Astrocyte of the cerebellum (primary cell): Measurements from ENCODE around the gene IFNA14.

Experiments used
- DNase-seq: peaks from one replicate; pipeline ENCODE4 v3.0.0-alpha.2; 2011; ENCODE audit warnings: low read depth
- H3K4me3 ChIP-seq: 2 replicates; pipeline ENCODE4 v1.5.1; 2011; ENCODE audit warnings: mild to moderate bottlenecking, low read depth, low read length, moderate library complexity
- in situ Hi-C: cut with HindIII; loops from 2 replicates; pipeline ENCODE4 v1.10.0; 2017; ENCODE audit warnings: low sequenced_read_pairs
- TF ChIP-seq, protein P1 (sequence below): IDR thresholded peaks from 2 replicates; pipeline ENCODE4 v1.5.1; 2012; ENCODE audit warnings: low read length, low read depth, moderate library complexity, mild to moderate bottlenecking; ENCODE audit errors: missing control alignments

IFNA14 gene

DNA sequence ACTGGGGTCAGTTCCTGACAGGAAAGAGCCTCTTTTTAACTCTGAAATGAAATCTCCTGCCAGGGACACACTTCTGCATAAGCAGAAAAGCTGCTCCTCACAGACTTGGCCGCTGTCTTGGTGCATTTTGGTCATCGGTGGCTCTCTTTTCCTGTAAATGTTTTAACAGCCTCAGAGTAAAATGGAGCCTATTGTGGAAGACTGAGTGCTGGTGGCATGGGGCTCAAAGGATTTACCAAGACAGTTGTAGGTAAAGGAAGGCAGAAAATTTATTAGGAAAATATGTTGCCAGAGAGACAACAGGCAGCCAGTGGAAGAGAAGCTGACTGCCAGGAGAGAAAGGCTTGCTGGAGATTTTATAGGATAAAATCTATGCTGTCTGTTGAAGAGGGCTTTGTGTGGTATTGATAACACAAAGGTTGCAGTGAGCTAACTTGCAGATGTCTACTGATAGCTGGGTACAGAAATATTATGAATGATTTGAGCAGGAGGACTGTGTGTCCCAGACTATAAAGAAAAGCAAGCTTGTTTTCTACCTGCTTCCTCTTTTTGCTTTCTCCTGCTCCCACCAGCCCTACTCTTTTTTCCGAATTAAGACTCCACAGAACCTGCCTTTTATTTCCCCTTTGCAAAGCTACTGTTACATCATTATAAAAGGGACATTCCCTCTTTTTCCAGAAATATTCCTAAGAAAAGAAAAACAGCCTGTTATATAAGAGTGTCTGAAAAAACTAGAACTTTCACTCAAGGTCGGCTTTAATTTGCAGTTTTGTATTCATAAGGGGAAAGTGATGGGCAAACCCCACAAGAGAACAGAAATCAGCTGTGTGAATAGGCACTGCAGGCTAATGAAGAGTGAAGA lies 27.9 kb upstream of the IFNA14 start:
- no peak for DNase-seq
- in situ Hi-C loops = no loop called here
- TF ChIP-seq, protein P1, sequence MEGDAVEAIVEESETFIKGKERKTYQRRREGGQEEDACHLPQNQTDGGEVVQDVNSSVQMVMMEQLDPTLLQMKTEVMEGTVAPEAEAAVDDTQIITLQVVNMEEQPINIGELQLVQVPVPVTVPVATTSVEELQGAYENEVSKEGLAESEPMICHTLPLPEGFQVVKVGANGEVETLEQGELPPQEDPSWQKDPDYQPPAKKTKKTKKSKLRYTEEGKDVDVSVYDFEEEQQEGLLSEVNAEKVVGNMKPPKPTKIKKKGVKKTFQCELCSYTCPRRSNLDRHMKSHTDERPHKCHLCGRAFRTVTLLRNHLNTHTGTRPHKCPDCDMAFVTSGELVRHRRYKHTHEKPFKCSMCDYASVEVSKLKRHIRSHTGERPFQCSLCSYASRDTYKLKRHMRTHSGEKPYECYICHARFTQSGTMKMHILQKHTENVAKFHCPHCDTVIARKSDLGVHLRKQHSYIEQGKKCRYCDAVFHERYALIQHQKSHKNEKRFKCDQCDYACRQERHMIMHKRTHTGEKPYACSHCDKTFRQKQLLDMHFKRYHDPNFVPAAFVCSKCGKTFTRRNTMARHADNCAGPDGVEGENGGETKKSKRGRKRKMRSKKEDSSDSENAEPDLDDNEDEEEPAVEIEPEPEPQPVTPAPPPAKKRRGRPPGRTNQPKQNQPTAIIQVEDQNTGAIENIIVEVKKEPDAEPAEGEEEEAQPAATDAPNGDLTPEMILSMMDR = no peak
- H3K4me3 ChIP-seq = no peak overlapping the region

DNA sequence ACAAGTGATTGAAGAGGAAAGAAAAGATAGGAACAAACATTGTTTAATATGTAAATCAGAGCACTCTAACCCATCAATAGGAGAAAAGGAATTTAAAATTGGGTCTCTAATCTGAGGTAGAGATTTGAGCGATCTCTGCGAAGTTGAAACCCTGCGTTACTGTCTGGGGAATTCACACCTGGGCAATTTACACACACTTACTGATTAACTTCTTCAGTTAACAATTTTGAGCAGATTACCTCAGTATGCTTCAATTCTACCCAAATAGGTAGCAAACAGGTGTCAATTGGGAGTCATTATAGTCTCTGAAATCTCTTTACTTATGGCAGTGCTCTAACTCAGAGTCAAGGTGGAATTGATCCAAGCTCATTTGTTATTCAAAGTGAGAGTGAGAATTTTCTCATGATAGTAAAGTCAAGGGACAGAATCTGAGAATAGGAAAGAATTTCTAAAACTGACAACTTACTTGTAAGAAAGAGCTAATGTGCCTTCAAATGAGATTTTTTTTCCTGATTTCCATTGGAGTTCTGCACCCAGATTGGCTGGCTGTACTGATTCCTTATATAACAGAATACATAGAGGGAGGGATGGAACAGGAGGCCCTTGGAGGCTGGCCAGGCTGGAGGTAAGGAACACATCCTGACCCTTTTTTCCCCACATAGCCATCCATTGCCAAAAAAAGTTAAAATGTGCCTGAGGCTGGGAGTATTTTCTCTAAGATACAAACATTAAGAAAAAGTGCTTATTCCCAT lies 27.1 kb upstream of the IFNA14 start:
- no peak overlapping the region for H3K4me3 ChIP-seq
- DNase-seq = no peak
- in situ Hi-C loops = no loop called here
- TF ChIP-seq, protein P1 = no peak

DNA sequence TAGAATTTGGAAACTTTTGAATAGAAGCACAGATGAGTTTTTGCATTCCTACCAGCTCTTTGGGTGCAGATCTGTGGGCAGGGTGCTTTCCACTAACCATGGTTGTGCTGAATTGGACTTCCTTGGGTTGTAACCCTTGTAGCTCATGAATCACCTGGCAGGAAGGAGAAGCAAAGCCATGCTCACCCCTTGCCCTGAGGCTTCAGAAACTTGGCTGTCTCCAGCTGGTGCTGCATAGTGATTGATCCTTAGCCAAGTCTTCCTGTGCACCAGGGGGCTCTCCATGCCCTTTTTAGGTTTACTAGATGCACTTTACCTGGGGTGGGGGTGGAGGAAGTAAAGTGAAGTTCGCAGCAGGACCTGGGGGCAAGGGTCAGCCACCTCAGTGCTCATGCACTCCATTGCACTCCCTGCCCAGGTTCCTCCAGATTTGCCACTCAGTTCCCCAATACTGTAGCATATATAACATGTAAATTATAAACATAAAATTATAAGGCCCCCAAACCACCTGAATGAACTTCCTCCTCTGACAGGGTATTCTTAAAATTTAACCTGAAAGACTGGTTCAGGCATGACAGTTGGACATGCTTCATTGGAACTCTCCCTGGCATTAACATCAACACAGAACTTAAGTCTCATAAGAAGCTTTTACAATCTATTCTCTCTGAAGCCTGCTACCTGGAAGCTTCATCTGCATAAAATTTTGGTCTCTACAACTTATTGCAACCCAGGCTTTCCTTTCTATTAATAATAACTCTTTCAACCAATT lies 25.8 kb upstream of the IFNA14 start:
- H3K4me3 ChIP-seq = no peak overlapping the region
- in situ Hi-C loops = no loop called here
- TF ChIP-seq, protein P1 = no peak
- no peak for DNase-seq

DNA sequence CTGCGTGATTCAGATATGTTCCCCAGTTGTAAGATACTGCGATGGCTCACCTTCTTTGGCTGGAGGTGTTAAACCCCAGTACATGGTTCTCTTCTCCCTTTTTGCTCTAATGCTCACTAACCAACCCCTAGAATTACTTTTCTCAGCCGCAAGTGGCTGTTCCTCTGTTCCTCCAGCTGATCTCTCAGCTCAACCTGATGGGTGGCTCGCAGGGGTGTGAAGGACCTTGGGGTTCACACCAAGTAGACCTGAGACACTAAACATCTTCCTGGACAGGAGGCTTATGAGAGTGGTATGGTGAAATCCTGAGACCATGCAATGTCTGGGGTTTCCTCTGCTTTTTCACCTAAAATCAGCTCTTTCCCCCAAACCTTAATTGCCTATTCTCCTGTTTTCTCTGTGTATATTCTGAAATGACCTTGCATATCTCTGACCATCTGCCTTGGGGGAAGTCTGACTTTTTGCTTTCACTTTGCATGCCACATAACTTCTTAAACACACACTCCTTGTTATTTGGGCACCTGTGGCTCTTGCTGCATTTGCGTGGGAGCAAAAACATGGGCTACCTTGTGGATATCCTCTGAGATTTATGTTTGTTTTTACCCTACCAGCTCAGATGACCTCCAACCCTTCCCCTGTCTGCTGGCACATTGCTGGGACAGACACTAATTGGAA lies 15.9 kb upstream of the IFNA14 start:
- no peak for DNase-seq
- in situ Hi-C loops = no loop called here
- TF ChIP-seq, protein P1 = no peak
- no peak overlapping the region for H3K4me3 ChIP-seq

DNA sequence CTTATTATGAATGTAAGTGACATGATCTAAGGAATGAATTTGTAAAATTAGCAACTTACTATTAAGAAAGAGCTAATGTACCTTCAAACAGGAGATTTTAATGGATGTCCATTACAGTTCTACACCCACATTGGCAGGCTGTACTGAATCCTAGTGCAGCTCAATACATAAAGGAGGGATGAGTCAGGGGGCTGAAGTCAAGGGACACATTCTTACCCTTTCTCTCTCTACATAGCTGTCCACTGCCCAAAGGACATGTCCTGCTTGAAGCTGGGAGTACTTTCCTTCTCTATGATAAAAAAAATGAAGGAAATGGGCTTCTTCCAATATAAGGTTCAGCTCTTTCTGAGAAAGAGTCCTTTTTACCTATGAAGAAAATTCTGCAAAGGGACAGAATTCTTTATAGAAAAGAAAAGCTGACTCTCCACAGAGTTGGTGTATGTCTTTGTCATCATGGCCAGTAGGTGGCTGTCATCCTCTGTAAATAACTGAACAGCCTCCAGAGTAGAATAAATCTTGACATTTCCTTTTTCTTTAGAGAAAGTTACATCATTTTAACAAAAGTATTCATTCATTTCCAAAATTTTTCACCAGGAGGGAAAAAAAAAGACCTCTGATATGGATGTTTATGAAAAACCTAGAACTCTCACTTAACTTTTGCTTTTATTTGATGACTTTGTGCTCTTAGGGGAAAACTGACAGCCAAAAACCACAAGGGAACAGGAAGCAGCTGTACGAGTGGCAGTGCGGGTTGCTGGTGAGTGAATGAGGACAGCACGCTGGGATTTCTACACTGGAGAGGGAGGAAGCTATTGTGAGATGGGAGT lies 13.1 kb upstream of the IFNA14 start:
- no peak overlapping the region for H3K4me3 ChIP-seq
- in situ Hi-C loops = no loop called here
- no peak for DNase-seq
- TF ChIP-seq, protein P1 = peak; percentile 49
